GM12878 (cell line): ENCODE data around the gene FGGY. TPM values are rescaled to one million over a fixed set of nuclear protein-coding genes. Genes with fewer than 3 reads are reported as not detected.

Experiments used
- ATAC-seq: fragments of 200-7000 bp; cut with Tn5 transposase; 3 replicates; pipeline ENCODE4 v1.9.1; 2020; ENCODE audit warnings: mild to moderate bottlenecking, moderate library complexity
- BruUV-seq: library from RNA; stranded (reverse); fragments of 400-500 nt; replicated peaks from 2 replicates; lab custom pipeline; 2021; lab: Mats Ljungman, UMichigan
- CTCF ChIA-PET: fragments of 300-600 bp; sonication (Branson Sonifier 250); formaldehyde crosslinking; extraction: SDS; loops from one replicate; lab custom pipeline; 2021; ENCODE audit warnings: inconsistent platforms; lab: Yijun Ruan, JAX
- POLR2A ChIA-PET: fragments of 350-600 bp; formaldehyde crosslinking; extraction: SDS; loops from one replicate; lab custom pipeline; 2021; ENCODE audit warnings: inconsistent platforms; lab: Charles Lee
- RAD21 ChIA-PET: fragments of 300-600 bp; sonication (Branson Sonifier 250); formaldehyde crosslinking; loops from one replicate; lab custom pipeline; 2023; ENCODE audit warnings: antibody characterized with exemption; ENCODE audit not compliant: unreplicated experiment; lab: Charles Lee
- SMC1A ChIA-PET: fragments of 300-600 bp; sonication (Branson Sonifier 250); formaldehyde crosslinking; loops from one replicate; lab custom pipeline; 2023; ENCODE audit not compliant: unreplicated experiment, uncharacterized antibody; lab: Charles Lee
- DNase-seq: peaks from one replicate; pipeline ENCODE4 v3.0.0-alpha.2; 2011; ENCODE audit warnings: low read depth, low spot score
- FAIRE-seq: peaks from 3 replicates; lab custom pipeline; 2011; peaks lifted over from hg19 to GRCh38; lab: Jason Lieb, UNC
- H2AFZ ChIP-seq: 2 replicates; pipeline ENCODE4 v1.6.0; 2011; ENCODE audit warnings: low read depth, low read length, control low read depth; ENCODE audit not compliant: control insufficient read depth
- H3K27ac ChIP-seq: 2 replicates; pipeline ENCODE4 v1.5.1; 2011; ENCODE audit warnings: control low read depth; ENCODE audit not compliant: control insufficient read depth, insufficient read depth
- H3K27me3 ChIP-seq, 2 experiments: replicated peaks in 1 of 2; 2 replicates each; pipeline versions ENCODE4 v1.6.0 to v1.6.1; 2011; ENCODE audit warnings: low read length in 1 of 2; ENCODE audit not compliant: control insufficient read depth in 2 of 2, insufficient read depth in 2 of 2
- H3K36me3 ChIP-seq, 2 experiments: 2 replicates each; pipeline ENCODE4 v1.5.1; 2011; ENCODE audit warnings: low read length in 1 of 2; ENCODE audit not compliant: control insufficient read depth in 2 of 2, insufficient read depth in 2 of 2
- H3K4me1 ChIP-seq: 2 replicates; pipeline ENCODE4 v1.6.1; 2011; ENCODE audit warnings: mild to moderate bottlenecking, low read length, moderate library complexity, mixed read lengths; ENCODE audit not compliant: control insufficient read depth, insufficient read depth
- H3K4me2 ChIP-seq: 2 replicates; pipeline ENCODE4 v1.6.0; 2011; ENCODE audit warnings: control low read depth; ENCODE audit not compliant: control insufficient read depth, insufficient read depth
- H3K4me3 ChIP-seq: fragments of 200-600 bp; sonication (generic); 2 replicates; pipeline ENCODE4 v1.5.1; 2016
- H3K79me2 ChIP-seq: 2 replicates; pipeline ENCODE4 v1.6.0; 2011; ENCODE audit warnings: low read length; ENCODE audit not compliant: control insufficient read depth, insufficient read depth
- H3K9ac ChIP-seq: 2 replicates; pipeline ENCODE4 v1.8.0; 2011; ENCODE audit warnings: low read length, control low read depth, mixed read lengths; ENCODE audit not compliant: control insufficient read depth, insufficient read depth
- H3K9me3 ChIP-seq: replicated peaks from 3 replicates; pipeline ENCODE4 v1.5.1; 2011; ENCODE audit warnings: mild to moderate bottlenecking, low read length; ENCODE audit not compliant: control insufficient read depth, insufficient read depth
- H4K20me1 ChIP-seq: 2 replicates; pipeline ENCODE4 v1.6.0; 2011; ENCODE audit not compliant: control insufficient read depth, insufficient read depth
- ATF7 ChIP-seq: fragments of 450-650 bp; IDR thresholded peaks from 2 replicates; pipeline ENCODE4 v1.6.1; 2016; ENCODE audit warnings: low read depth, mild to moderate bottlenecking
- BHLHE40 ChIP-seq, 2 experiments: fragments of 450-650 bp in 1 of 2; IDR thresholded peaks; 2 replicates each; pipeline ENCODE4 v1.6.1; 2011 to 2017; ENCODE audit warnings: low read depth in 2 of 2, borderline replicate concordance in 1 of 2, improper control_type of control experiment in 1 of 2, low read length in 1 of 2, mild to moderate bottlenecking in 1 of 2
- NR2C2 ChIP-seq: IDR thresholded peaks from 2 replicates; pipeline ENCODE4 v1.6.1; 2011; ENCODE audit warnings: borderline replicate concordance, low read depth; ENCODE audit not compliant: control insufficient read depth, insufficient read length
- RAD51 ChIP-seq: fragments of 450-650 bp; IDR thresholded peaks from 2 replicates; pipeline ENCODE4 v1.6.1; 2016; ENCODE audit warnings: moderate library complexity, mild to moderate bottlenecking, inconsistent platforms
- TCF3 ChIP-seq: IDR thresholded peaks from 2 replicates; pipeline ENCODE4 v1.6.1; 2012; ENCODE audit warnings: low read depth, mild to moderate bottlenecking, low read length, borderline replicate concordance; ENCODE audit not compliant: insufficient read depth
- WGBS: methylation state at CpG from one replicate; pipeline ENCODE4 v1.1.6; 2016; ENCODE audit warnings: low lambda C conversion rate; ENCODE audit not compliant: insufficient replicate concordance, insufficient coverage; ENCODE audit errors: missing lambda C conversion rate; 5-methylcytosine and 5-hydroxymethylcytosine counted together
- in situ Hi-C: fragments of 300-500 bp; cut with MboI; formaldehyde crosslinking; loops from 9 replicates; pipeline ENCODE4 v1.14.3; 2018; ENCODE audit warnings: mixed read lengths
- intact Hi-C: fragments of 100-400 bp; cut with micrococcal nuclease; formaldehyde crosslinking; loops from one replicate; pipeline ENCODE4 v1.14.2; 2022; ENCODE audit not compliant: unreplicated experiment
- polyA plus RNA-seq, 11 experiments: library from polyadenylated mRNA; depleted of rRNA in 4 of 11; unstranded in 6 of 11; stranded (reverse) in 5 of 11; fragments of >200 nt; fragmentation: Nextera tagmentation in 4 of 11; fragmentation: Illumina TruSeq in 1 of 11; extraction: Ambion mirVana in 4 of 11; extraction: Trizol in 1 of 11; gene quantifications; 1 replicate in 1 of 11; 2 replicates in 10 of 11; pipeline versions ENCODE4 v1.2.1 to v1.2.3, GENCODE V29; 2011 to 2016; ENCODE audit warnings: inconsistent platforms in 2 of 11, missing spikeins in 2 of 11, low read depth in 1 of 11
- total RNA-seq, 4 experiments: library from RNA; depleted of rRNA in 3 of 4; stranded (reverse); fragments of >200 nt in 3 of 4; fragmentation: Illumina TruSeq in 1 of 4; extraction: Trizol in 1 of 4; gene quantifications; 2 replicates each; pipeline versions ENCODE4 v1.2.1 to v1.2.3, GENCODE V29; 2013 to 2021
- TF ChIP-seq, protein P1 (sequence below): IDR thresholded peaks from 2 replicates; pipeline ENCODE4 v1.6.1; 2012; ENCODE audit warnings: low read depth, low read length, improper control_type of control experiment

FGGY gene
- total and polyA plus RNA-seq, 10 of the 15 experiments (the other 5 are each of a cell fraction or from before 2014, with no cell fraction given) = 6.2 to 11.9 (median 7.5) TPM

DNA sequence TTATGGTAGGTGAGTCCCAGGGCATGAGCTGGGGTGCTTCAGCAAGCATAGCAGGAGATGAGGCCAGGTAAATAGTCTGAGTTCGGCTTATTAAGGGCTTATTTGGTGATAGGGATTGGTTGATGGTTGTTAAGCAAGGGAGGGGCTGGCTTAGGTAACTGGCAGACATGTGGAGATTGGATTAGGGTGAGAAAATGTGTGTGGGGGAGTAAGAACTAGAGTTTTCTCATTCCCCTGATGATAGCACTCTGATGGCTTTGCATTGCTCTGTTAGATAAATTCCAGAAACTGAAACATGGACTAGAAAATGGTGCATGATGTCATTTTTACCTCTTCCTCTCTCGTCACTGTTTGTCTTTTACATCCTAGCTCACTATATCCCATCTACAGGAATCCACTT, 53.6 kb downstream of the FGGY start:
- intact Hi-C loops = no loop called here
- no peaks in the 10 kb centered on the region for H4K20me1 ChIP-seq
- WGBS = 84% methylated on average over 2 of the region's 2 CpGs
- ChIA-PET POLR2A (no interaction called here), RAD21 (no interaction called here), CTCF (no interaction called here), SMC1A (interaction anchor here (2.3 kb wide), 1 partner anchor 9 kb away, joined by 6 read pairs; no protein-coding TSS in a partner anchor)
- DNase-seq = no peak
- H3K36me3 ChIP-seq = no peaks in the 10 kb centered on the region
- H3K4me2 ChIP-seq = no peak overlapping the region
- H3K9ac ChIP-seq = no peak overlapping the region
- H3K4me3 ChIP-seq = no peak overlapping the region
- H3K27me3 ChIP-seq = no peaks in the 10 kb centered on the region
- no peak for FAIRE-seq
- ATAC-seq = no peak
- H3K27ac ChIP-seq = no peak overlapping the region
- H3K9me3 ChIP-seq = no peaks in the 10 kb centered on the region
- in situ Hi-C loops = no loop called here
- no TSS peak for BruUV-seq
- no peaks in the 10 kb centered on the region for H3K79me2 ChIP-seq
- TF ChIP-seq TCF3 (no peak), ATF7 (peak; percentile 42; the same call in 1 of the 2 replicates)
- H3K4me1 ChIP-seq = peaks cover 6% of the 10 kb centered on the region; the same call in 1 of the 2 replicates
- no peak overlapping the region for H2AFZ ChIP-seq

DNA sequence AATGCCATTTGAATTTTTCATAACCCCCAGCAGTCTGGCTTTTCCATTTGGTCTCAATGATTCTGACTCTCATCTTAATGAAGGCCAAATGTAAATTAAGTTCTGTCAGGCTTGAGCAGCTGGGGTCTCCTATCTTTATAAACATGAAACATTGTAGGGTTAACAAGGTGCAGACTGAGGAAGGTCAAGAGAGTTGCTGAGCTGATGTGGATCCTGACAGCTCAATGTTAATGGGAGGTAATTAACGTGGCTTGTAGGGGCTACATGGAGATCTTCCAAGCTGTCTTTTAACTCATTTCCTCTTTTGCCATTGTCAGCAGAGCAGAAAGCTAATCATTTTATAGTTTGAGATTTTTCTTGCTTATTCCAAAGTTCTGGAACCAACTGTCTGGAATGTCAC, 55.2 kb downstream of the FGGY start:
- WGBS = 86% methylated on average over 1 of the region's 1 CpG
- SMC1A ChIA-PET = interaction anchor here (2.6 to 5.6 kb wide), 3 partner anchors 9 to 81 kb away, joined by 10 to 31 read pairs (median 15); no protein-coding TSS in a partner anchor
- FAIRE-seq (no peak), ATAC-seq (no peak), DNase-seq (no peak)
- POLR2A ChIA-PET = interaction anchor here (0.8 to 0.9 kb wide), 2 partner anchors 9 to 12 kb away, joined by 3 to 4 read pairs; no protein-coding TSS in a partner anchor
- no peaks in the 10 kb centered on the region for H4K20me1 ChIP-seq
- H3K4me1 ChIP-seq = peaks cover 6% of the 10 kb centered on the region; the same call in 1 of the 2 replicates
- in situ Hi-C loops (no loop called here), intact Hi-C loops (no loop called here)
- TF ChIP-seq, protein P1, sequence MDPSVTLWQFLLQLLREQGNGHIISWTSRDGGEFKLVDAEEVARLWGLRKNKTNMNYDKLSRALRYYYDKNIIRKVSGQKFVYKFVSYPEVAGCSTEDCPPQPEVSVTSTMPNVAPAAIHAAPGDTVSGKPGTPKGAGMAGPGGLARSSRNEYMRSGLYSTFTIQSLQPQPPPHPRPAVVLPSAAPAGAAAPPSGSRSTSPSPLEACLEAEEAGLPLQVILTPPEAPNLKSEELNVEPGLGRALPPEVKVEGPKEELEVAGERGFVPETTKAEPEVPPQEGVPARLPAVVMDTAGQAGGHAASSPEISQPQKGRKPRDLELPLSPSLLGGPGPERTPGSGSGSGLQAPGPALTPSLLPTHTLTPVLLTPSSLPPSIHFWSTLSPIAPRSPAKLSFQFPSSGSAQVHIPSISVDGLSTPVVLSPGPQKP = no peak
- TF ChIP-seq NR2C2 (no peak), BHLHE40 (IDR thresholded peaks at IDR 0.05; ENCODE audit: borderline replicate concordance in 1 of 2, low read depth in 2 of 2, low read length in 1 of 2) (no peak), RAD51 (no peak)
- RAD21 ChIA-PET = interaction anchor here (0.8 to 1.0 kb wide), 3 partner anchors 34 to 80 kb away, joined by 3 read pairs; no protein-coding TSS in a partner anchor
- H3K4me3 ChIP-seq = no peak overlapping the region
- no peaks in the 10 kb centered on the region for H3K36me3 ChIP-seq
- H3K79me2 ChIP-seq = no peaks in the 10 kb centered on the region
- no peak overlapping the region for H3K9ac ChIP-seq
- no peak overlapping the region for H2AFZ ChIP-seq
- CTCF ChIA-PET = interaction anchor here (0.6 to 1.0 kb wide), 2 partner anchors 15 to 131 kb away, joined by 3 read pairs; no protein-coding TSS in a partner anchor
- no peak overlapping the region for H3K4me2 ChIP-seq
- no peak overlapping the region for H3K27ac ChIP-seq
- no peaks in the 10 kb centered on the region for H3K27me3 ChIP-seq
- BruUV-seq = no TSS peak
- H3K9me3 ChIP-seq = no peaks in the 10 kb centered on the region
